ES-I3 (cell line): ENCODE measurements around the gene RGL1.

ENCODE experiments used
- H3K36me3 ChIP-seq: 2 replicates; pipeline ENCODE4 v1.6.1; 2013; ENCODE audit warnings: mild to moderate bottlenecking, low read length, control low read depth, moderate library complexity; ENCODE audit not compliant: insufficient read depth
- H3K4me1 ChIP-seq: 2 replicates; pipeline ENCODE4 v1.6.1; 2013; ENCODE audit warnings: mild to moderate bottlenecking, control low read depth, low read length; ENCODE audit not compliant: insufficient read depth
- H3K9ac ChIP-seq: 2 replicates; pipeline ENCODE4 v1.6.1; 2013; ENCODE audit warnings: low read depth, mild to moderate bottlenecking, low read length, moderate library complexity
- H3K9me3 ChIP-seq: 2 replicates; pipeline ENCODE4 v1.6.1; 2013; ENCODE audit warnings: mild to moderate bottlenecking, low read length, moderate library complexity; ENCODE audit not compliant: control insufficient read depth, insufficient read depth

Gene RGL1

GRCh38 chr1:183887826-183888819 lies 83.2 kb downstream of the RGL1 start:
- Histone ChIP-seq H3K36me3 (no peaks in the 10 kb centered on the region), H3K4me1 (no peaks in the 10 kb centered on the region; the same call in 1 of the 2 replicates), H3K9me3 (no peaks in the 10 kb centered on the region), H3K9ac (no peak overlapping the region)

GRCh38 chr1:183889095-183889494 lies 84.2 kb downstream of the RGL1 start:
- Histone ChIP-seq H3K9me3 (no peaks in the 10 kb centered on the region), H3K4me1 (no peaks in the 10 kb centered on the region; the same call in 1 of the 2 replicates), H3K36me3 (no peaks in the 10 kb centered on the region), H3K9ac (no peak overlapping the region)

- H3K36me3 ChIP-seq: no peaks in the 10 kb centered on the region
- H3K4me1 ChIP-seq: no peaks in the 10 kb centered on the region; the same call in 1 of the 2 replicates
- no peak overlapping the region for H3K9ac ChIP-seq
- no peaks in the 10 kb centered on the region for H3K9me3 ChIP-seq
These were observed 86.4 kb downstream of the RGL1 start for GRCh38 chr1:183891158-183891856.

GRCh38 chr1:183892351-183892793 lies 87.5 kb downstream of the RGL1 start:
- Histone ChIP-seq H3K36me3 (no peaks in the 10 kb centered on the region), H3K9ac (no peak overlapping the region), H3K9me3 (no peaks in the 10 kb centered on the region), H3K4me1 (no peaks in the 10 kb centered on the region; the same call in 1 of the 2 replicates)

GRCh38 chr1:183893561-183894289 lies 88.8 kb downstream of the RGL1 start:
- H3K9me3 ChIP-seq: no peaks in the 10 kb centered on the region
- H3K9ac ChIP-seq: no peak overlapping the region
- no peaks in the 10 kb centered on the region for H3K36me3 ChIP-seq
- H3K4me1 ChIP-seq: no peaks in the 10 kb centered on the region

GRCh38 chr1:183894290-183894565 lies 89.3 kb downstream of the RGL1 start:
- H3K9ac ChIP-seq: no peak overlapping the region
- H3K36me3 ChIP-seq: no peaks in the 10 kb centered on the region
- H3K4me1 ChIP-seq: no peaks in the 10 kb centered on the region

GRCh38 chr1:183896466-183897048 lies 91.6 kb downstream of the RGL1 start:
- Histone ChIP-seq H3K4me1 (no peaks in the 10 kb centered on the region), H3K36me3 (no peaks in the 10 kb centered on the region), H3K9ac (no peak overlapping the region)

More at GRCh38 chr1:183894290-183894565, 89.3 kb downstream of the RGL1 start:
- H3K9me3 ChIP-seq: no peaks in the 10 kb centered on the region

GRCh38 chr1:183898001-183898396 lies 93.1 kb downstream of the RGL1 start:
- no peaks in the 10 kb centered on the region for H3K36me3 ChIP-seq
- H3K9me3 ChIP-seq: no peaks in the 10 kb centered on the region
- no peak overlapping the region for H3K9ac ChIP-seq
- no peaks in the 10 kb centered on the region for H3K4me1 ChIP-seq

More at GRCh38 chr1:183896466-183897048, 91.6 kb downstream of the RGL1 start:
- H3K9me3 ChIP-seq: no peaks in the 10 kb centered on the region

- no peaks in the 10 kb centered on the region for H3K36me3 ChIP-seq
- no peak overlapping the region for H3K9ac ChIP-seq
- H3K4me1 ChIP-seq: no peaks in the 10 kb centered on the region
- H3K9me3 ChIP-seq: no peaks in the 10 kb centered on the region
These were observed 93.7 kb downstream of the RGL1 start for GRCh38 chr1:183898610-183899009.

- H3K36me3 ChIP-seq: no peaks in the 10 kb centered on the region
These were observed 96.9 kb downstream of the RGL1 start for GRCh38 chr1:183901748-183902330.

GRCh38 chr1:183903101-183903500 lies 98.2 kb downstream of the RGL1 start:
- no peaks in the 10 kb centered on the region for H3K9me3 ChIP-seq
- no peaks in the 10 kb centered on the region for H3K36me3 ChIP-seq
- no peaks in the 10 kb centered on the region for H3K4me1 ChIP-seq
- H3K9ac ChIP-seq: no peak overlapping the region

More at GRCh38 chr1:183901748-183902330, 96.9 kb downstream of the RGL1 start:
- Histone ChIP-seq H3K9ac (no peak overlapping the region), H3K9me3 (no peaks in the 10 kb centered on the region), H3K4me1 (no peaks in the 10 kb centered on the region)

- Histone ChIP-seq H3K9me3 (no peaks in the 10 kb centered on the region), H3K4me1 (no peaks in the 10 kb centered on the region), H3K9ac (no peak overlapping the region), H3K36me3 (no peaks in the 10 kb centered on the region)
These were observed 100.7 kb downstream of the RGL1 start for GRCh38 chr1:183905508-183906113.

- no peaks in the 10 kb centered on the region for H3K36me3 ChIP-seq
- H3K9ac ChIP-seq: no peak overlapping the region
- H3K4me1 ChIP-seq: no peaks in the 10 kb centered on the region
- no peaks in the 10 kb centered on the region for H3K9me3 ChIP-seq
These were observed 102.2 kb downstream of the RGL1 start for GRCh38 chr1:183907070-183907469.
